GM04503 (cell line): ENCODE results near the gene MXI1.

Experiments
- DNase-seq: peaks from one replicate; pipeline ENCODE4 v3.0.0-alpha.2; 2012; ENCODE audit warnings: low read depth

MXI1 gene

GRCh38 chr10:110275128-110275729 is 67.8 kb downstream of the MXI1 start:
- no peak for DNase-seq

GRCh38 chr10:110276603-110277002 is 69.2 kb downstream of the MXI1 start:
- no peak for DNase-seq

- DNase-seq, result no peak
Observed at GRCh38 chr10:110277591-110277990, 70.2 kb downstream of the MXI1 start.

GRCh38 chr10:110278562-110279406 is 71.4 kb downstream of the MXI1 start:
- DNase-seq, result no peak

GRCh38 chr10:110279407-110279986 is 72.1 kb downstream of the MXI1 start:
- peak; percentile 12 for DNase-seq

- no peak for DNase-seq
Observed at GRCh38 chr10:110284262-110284661, 76.9 kb downstream of the MXI1 start.

GRCh38 chr10:110285501-110285900 is 78.1 kb downstream of the MXI1 start:
- no peak for DNase-seq

GRCh38 chr10:110286841-110287240 is 79.4 kb downstream of the MXI1 start:
- DNase-seq, result no peak

- no peak for DNase-seq
Observed at GRCh38 chr10:110296966-110297365, 89.6 kb downstream of the MXI1 start.

- DNase-seq, result no peak
Observed at GRCh38 chr10:110300486-110300986, 93.1 kb downstream of the MXI1 start.

- no peak for DNase-seq
Observed at GRCh38 chr10:110303681-110304080, 96.3 kb downstream of the MXI1 start.

GRCh38 chr10:110304394-110304779 is 97.0 kb downstream of the MXI1 start:
- no peak for DNase-seq

- peak; percentile 81 for DNase-seq
Observed at GRCh38 chr10:110304780-110305421, 97.5 kb downstream of the MXI1 start, which contains the start of gene SMNDC1. TSS of gene SMNDC1 (minus strand) at chr10:110304920. CDS start at chr10:110303587, 1,333 bp downstream.

GRCh38 chr10:110305767-110306451 is 98.5 kb downstream of the MXI1 start:
- DNase-seq, result peak; percentile 58

- DNase-seq, result no peak
Observed at GRCh38 chr10:110306452-110306768, 99.0 kb downstream of the MXI1 start.

GRCh38 chr10:110307805-110308204 is 100.4 kb downstream of the MXI1 start:
- no peak for DNase-seq

GRCh38 chr10:110310741-110311140 is 103.3 kb downstream of the MXI1 start:
- DNase-seq, result no peak

GRCh38 chr10:110311357-110311949 is 104.0 kb downstream of the MXI1 start:
- DNase-seq, result no peak

GRCh38 chr10:110312206-110312605 is 104.8 kb downstream of the MXI1 start:
- DNase-seq, result no peak

GRCh38 chr10:110313674-110314073 is 106.3 kb downstream of the MXI1 start:
- DNase-seq, result no peak
